Karpas-422 (cell line): ENCODE measurements around the gene SNX5. TPM values are rescaled to one million over a fixed set of nuclear protein-coding genes. Genes with fewer than 3 reads are reported as not detected.

Experiments
- DNase-seq: peaks from one replicate; pipeline ENCODE4 v3.0.0-alpha.2; 2015
- H2AFZ ChIP-seq: fragments of 200-600 bp; sonication (generic); 2 replicates; pipeline ENCODE4 v1.6.1; 2014; ENCODE audit warnings: antibody characterized with exemption, low read length, mixed read lengths
- H3K27ac ChIP-seq: fragments of 200-600 bp; sonication (generic); 2 replicates; pipeline ENCODE4 v1.5.1; 2014; ENCODE audit warnings: mild to moderate bottlenecking, low read length, moderate library complexity
- H3K27me3 ChIP-seq: fragments of 200-600 bp; sonication (generic); 2 replicates; pipeline ENCODE4 v1.6.1; 2014; ENCODE audit warnings: low read length, mixed read lengths
- H3K36me3 ChIP-seq: fragments of 200-600 bp; sonication (generic); 2 replicates; pipeline ENCODE4 v1.6.1; 2014; ENCODE audit warnings: low read length, mixed read lengths; ENCODE audit not compliant: insufficient read depth
- H3K4me1 ChIP-seq: fragments of 200-600 bp; sonication (generic); 2 replicates; pipeline ENCODE4 v1.6.1; 2014; ENCODE audit warnings: mild to moderate bottlenecking, low read length, mixed read lengths
- H3K4me2 ChIP-seq: fragments of 200-600 bp; sonication (generic); 2 replicates; pipeline ENCODE4 v1.6.1; 2014; ENCODE audit warnings: low read length, low read depth, mild to moderate bottlenecking; ENCODE audit not compliant: poor library complexity, severe bottlenecking
- H3K4me3 ChIP-seq: fragments of 200-600 bp; sonication (generic); 2 replicates; pipeline ENCODE4 v1.5.1; 2014; ENCODE audit warnings: mild to moderate bottlenecking, antibody characterized with exemption, low read length, mixed read lengths
- H3K79me2 ChIP-seq: fragments of 200-600 bp; sonication (generic); 2 replicates; pipeline ENCODE4 v1.6.1; 2014; ENCODE audit warnings: mild to moderate bottlenecking, low read length, mixed read lengths
- H3K9ac ChIP-seq: fragments of 200-600 bp; sonication (generic); 2 replicates; pipeline ENCODE4 v1.6.0; 2014; ENCODE audit warnings: low read length
- H3K9me2 ChIP-seq: fragments of 200-600 bp; sonication (generic), shearing (Covaris generic); replicated peaks from 2 replicates; pipeline ENCODE4 v1.6.0; 2014; ENCODE audit warnings: mild to moderate bottlenecking, low read length, moderate library complexity; ENCODE audit not compliant: insufficient read depth
- H3K9me3 ChIP-seq: fragments of 300-700, 200-600 bp; sonication (generic); 2 replicates; pipeline ENCODE4 v1.6.1; 2014; ENCODE audit warnings: low read length, mixed read lengths
- H4K20me1 ChIP-seq: fragments of 200-600 bp; sonication (generic); 2 replicates; pipeline ENCODE4 v1.6.1; 2014; ENCODE audit warnings: mild to moderate bottlenecking, antibody characterized with exemption, low read length, low read depth; ENCODE audit not compliant: insufficient read depth
- total RNA-seq: library from RNA; depleted of rRNA; stranded (reverse); fragments of >200 nt; shearing (Covaris generic); gene quantifications from 2 replicates; pipeline ENCODE4 v1.2.3, GENCODE V29; 2014; ENCODE audit warnings: low replicate concordance

Gene SNX5
- total RNA-seq, 1 experiment from 2014 or later, result 298 TPM

DNA sequence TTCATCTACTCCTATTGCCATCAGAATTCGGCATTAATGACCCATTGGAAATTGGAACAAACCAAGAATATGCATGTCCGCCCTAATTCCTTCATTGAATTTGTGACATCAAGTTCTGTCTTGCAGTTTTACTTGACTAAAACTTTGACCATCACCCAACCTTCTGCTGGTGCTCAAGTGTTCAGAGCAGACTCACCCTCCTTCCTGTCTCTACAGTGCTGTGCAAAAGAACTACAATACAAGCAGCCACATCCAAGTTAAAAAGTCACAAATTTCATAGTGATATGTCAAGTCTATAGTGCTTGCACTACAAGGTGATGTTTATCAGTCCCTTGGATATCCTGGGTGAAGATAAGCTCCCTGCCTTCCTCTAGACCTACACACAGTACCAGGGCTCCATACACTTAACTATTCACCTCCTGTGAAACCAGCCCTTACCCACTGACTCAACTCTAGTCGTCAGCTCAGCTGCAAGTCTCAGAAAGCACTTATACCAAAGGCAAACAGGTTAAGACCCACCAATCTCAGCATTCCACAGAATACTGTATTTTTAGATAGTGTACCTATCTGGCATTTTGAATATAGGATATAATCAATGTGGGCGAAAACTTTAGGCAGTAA, 23.6 kb downstream of the SNX5 start:
- H3K36me3 ChIP-seq, result peaks cover 72% of the 10 kb centered on the region
- H3K4me3 ChIP-seq, result no peak overlapping the region
- H3K9me3 ChIP-seq, result no peaks in the 10 kb centered on the region
- H3K9me2 ChIP-seq, result no peaks in the 10 kb centered on the region
- H3K79me2 ChIP-seq, result peaks cover 24% of the 10 kb centered on the region
- H4K20me1 ChIP-seq, result peaks cover 69% of the 10 kb centered on the region
- peak overlapping the region; percentile 42 for H3K9ac ChIP-seq
- peak overlapping the region; percentile 65 for H3K4me2 ChIP-seq
- peaks cover 99% of the 10 kb centered on the region for H3K4me1 ChIP-seq
- H3K27ac ChIP-seq, result peak overlapping the region; percentile 97
- no peaks in the 10 kb centered on the region for H3K27me3 ChIP-seq
- H2AFZ ChIP-seq, result no peak overlapping the region
- no peak for DNase-seq

GRCh38 chr20:17943343-17943742, 25.3 kb downstream of the SNX5 start:
- Histone ChIP-seq H3K27me3 (no peaks in the 10 kb centered on the region), H3K9me3 (no peaks in the 10 kb centered on the region), H2AFZ (no peak overlapping the region), H3K4me2 (peak overlapping the region; percentile 80), H3K79me2 (peaks cover 14% of the 10 kb centered on the region), H3K36me3 (peaks cover 58% of the 10 kb centered on the region), H3K9ac (peak overlapping the region; percentile 48), H3K9me2 (no peaks in the 10 kb centered on the region), H3K27ac (peak overlapping the region; percentile 97), H4K20me1 (peaks cover 59% of the 10 kb centered on the region), H3K4me1 (peaks cover 92% of the 10 kb centered on the region), H3K4me3 (peak overlapping the region; percentile 53)
- DNase-seq, result peak; percentile 89

DNA sequence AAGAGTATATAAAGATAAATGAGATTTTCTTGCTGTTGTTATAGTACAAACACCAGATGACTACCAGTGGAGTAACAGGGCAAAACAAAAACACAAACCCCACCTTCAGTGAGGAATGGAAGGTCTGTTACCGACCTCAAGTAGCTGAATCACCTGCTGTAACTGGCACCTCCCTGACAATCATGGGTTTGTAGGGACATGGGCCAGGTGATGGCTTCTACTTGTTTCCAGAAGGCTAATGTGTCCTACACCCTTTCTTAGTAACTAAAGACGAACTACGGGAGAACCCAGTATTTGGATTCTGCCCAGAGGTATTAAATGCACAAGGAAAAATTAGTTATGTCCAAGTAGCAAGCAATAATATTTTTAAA, 26.8 kb downstream of the SNX5 start:
- Histone ChIP-seq H3K4me3 (no peak overlapping the region), H3K4me2 (no peak overlapping the region), H2AFZ (no peak overlapping the region), H4K20me1 (peaks cover 50% of the 10 kb centered on the region), H3K27me3 (no peaks in the 10 kb centered on the region), H3K36me3 (peaks cover 44% of the 10 kb centered on the region), H3K9me2 (no peaks in the 10 kb centered on the region), H3K9ac (no peak overlapping the region), H3K27ac (peak overlapping the region; percentile 97), H3K9me3 (no peaks in the 10 kb centered on the region), H3K79me2 (peaks cover 13% of the 10 kb centered on the region), H3K4me1 (peaks cover 76% of the 10 kb centered on the region)
- DNase-seq, result no peak

- Histone ChIP-seq H3K4me2 (no peak overlapping the region), H3K4me1 (peaks cover 71% of the 10 kb centered on the region), H3K4me3 (no peak overlapping the region), H3K27ac (peak overlapping the region; percentile 97), H3K9ac (no peak overlapping the region), H3K79me2 (peaks cover 12% of the 10 kb centered on the region), H2AFZ (no peak overlapping the region), H4K20me1 (peaks cover 47% of the 10 kb centered on the region), H3K27me3 (no peaks in the 10 kb centered on the region), H3K36me3 (peaks cover 42% of the 10 kb centered on the region), H3K9me3 (no peaks in the 10 kb centered on the region), H3K9me2 (no peaks in the 10 kb centered on the region)
- DNase-seq, result no peak
Measured at GRCh38 chr20:17941087-17941825, 27.3 kb downstream of the SNX5 start.

- Histone ChIP-seq H3K36me3 (peaks cover 33% of the 10 kb centered on the region), H3K27ac (peak overlapping the region; percentile 97)
Measured at GRCh38 chr20:17940224-17940971, 28.2 kb downstream of the SNX5 start.

GRCh38 chr20:17939622-17940223, 28.9 kb downstream of the SNX5 start:
- Histone ChIP-seq H3K4me1 (peaks cover 56% of the 10 kb centered on the region), H3K79me2 (0 out of 2 replicates have a peak, but pooled peaks cover under 1% of the 10 kb centered on the region), H3K9me3 (no peaks in the 10 kb centered on the region), H3K4me3 (no peak overlapping the region), H3K9me2 (no peaks in the 10 kb centered on the region), H3K36me3 (peaks cover 26% of the 10 kb centered on the region), H3K4me2 (no peak overlapping the region), H3K9ac (no peak overlapping the region; the same call in 1 of the 2 replicates), H4K20me1 (peaks cover 32% of the 10 kb centered on the region), H3K27me3 (no peaks in the 10 kb centered on the region), H3K27ac (peak overlapping the region; percentile 97), H2AFZ (no peak overlapping the region)
- DNase-seq, result peak; percentile 67

More at GRCh38 chr20:17940224-17940971, 28.2 kb downstream of the SNX5 start:
- 0 out of 2 replicates have a peak, but pooled peaks cover 5% of the 10 kb centered on the region for H3K79me2 ChIP-seq
- H3K4me2 ChIP-seq, result no peak overlapping the region
- no peaks in the 10 kb centered on the region for H3K9me3 ChIP-seq
- H3K9ac ChIP-seq, result no peak overlapping the region
- H3K4me3 ChIP-seq, result no peak overlapping the region
- H3K4me1 ChIP-seq, result peaks cover 62% of the 10 kb centered on the region
- H2AFZ ChIP-seq, result no peak overlapping the region
- H3K9me2 ChIP-seq, result no peaks in the 10 kb centered on the region
- H4K20me1 ChIP-seq, result peaks cover 39% of the 10 kb centered on the region
- H3K27me3 ChIP-seq, result no peaks in the 10 kb centered on the region
- DNase-seq, result peak; percentile 68

GRCh38 chr20:17938871-17939619, 29.5 kb downstream of the SNX5 start:
- Histone ChIP-seq H3K9me2 (no peaks in the 10 kb centered on the region), H3K4me2 (no peak overlapping the region), H3K36me3 (peaks cover 25% of the 10 kb centered on the region), H3K4me3 (no peak overlapping the region), H2AFZ (no peak overlapping the region), H3K27me3 (no peaks in the 10 kb centered on the region), H4K20me1 (peaks cover 31% of the 10 kb centered on the region), H3K4me1 (peaks cover 49% of the 10 kb centered on the region), H3K79me2 (no peaks in the 10 kb centered on the region), H3K9me3 (no peaks in the 10 kb centered on the region), H3K9ac (no peak overlapping the region), H3K27ac (peak overlapping the region; percentile 97)
- peak; percentile 87 for DNase-seq
